Erythroblast (primary cell): ENCODE measurements around the gene PRKAR2A.

Experiments
- GATA1 ChIP-seq: IDR thresholded peaks from 2 replicates; pipeline ENCODE4 v1.6.1; 2011; ENCODE audit warnings: low read depth, mild to moderate bottlenecking, control low read depth, low read length, moderate library complexity
- POLR2A ChIP-seq: IDR thresholded peaks from 2 replicates; pipeline ENCODE4 v1.6.1; 2011; ENCODE audit warnings: mild to moderate bottlenecking, low read length

GRCh38 chr3:48716508-48716981 is 131.1 kb downstream of the PRKAR2A start:
- TF ChIP-seq POLR2A (no peak), GATA1 (no peak)
